NT2/D1 (cell line): ENCODE data around the gene BMP4.

Experiments used
- SUZ12 ChIP-seq: IDR thresholded peaks from 2 replicates; pipeline ENCODE4 v1.6.1; 2011; ENCODE audit not compliant: insufficient read length, insufficient read depth; ENCODE audit errors: extremely low read depth
- YY1 ChIP-seq: IDR thresholded peaks from 2 replicates; pipeline ENCODE4 v1.6.1; 2011; ENCODE audit not compliant: insufficient read length, insufficient read depth
- ZNF274 ChIP-seq: IDR thresholded peaks from 2 replicates; pipeline ENCODE4 v1.6.1; 2011; ENCODE audit warnings: mild to moderate bottlenecking, low read depth, low read length

DNA sequence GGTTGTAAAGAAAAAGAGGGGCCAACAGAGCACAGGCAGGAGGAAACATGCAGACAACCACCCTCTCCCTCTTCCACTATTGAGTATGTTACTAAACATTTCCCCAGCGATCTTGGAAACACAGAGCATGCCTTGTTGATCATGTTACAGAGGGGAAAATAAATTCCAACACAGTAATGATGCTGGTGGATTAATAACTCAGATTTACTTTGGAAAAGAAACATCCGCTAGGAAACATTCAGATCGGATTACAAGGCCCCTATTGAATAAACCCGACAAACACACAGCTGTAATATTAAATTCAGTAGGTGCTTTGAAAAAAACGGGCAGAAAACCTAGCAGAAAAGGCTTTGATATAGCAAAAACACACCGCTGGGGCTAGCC is 5.4 kb downstream of the BMP4 start:
- TF ChIP-seq YY1: no peak
- no peak for TF ChIP-seq ZNF274
- no peak for TF ChIP-seq SUZ12
